ENCODE results near the gene RGS17.
"Not testable (repeated sequence)": the region's sequence is repeated elsewhere in the genome, so short reads cannot be mapped to it uniquely, and the experiment has no call there.

Gene RGS17

GRCh38 chr6:152981989-152982903 lies 148.8 kb downstream of the RGS17 start:
- DNase-seq: peak; percentile 15

GRCh38 chr6:152981219-152981618 lies 149.9 kb downstream of the RGS17 start:
- no peak for DNase-seq

GRCh38 chr6:152980656-152981055 lies 150.4 kb downstream of the RGS17 start:
- no peak for DNase-seq

GRCh38 chr6:152979116-152979515 lies 152.0 kb downstream of the RGS17 start:
- DNase-seq: no peak

GRCh38 chr6:152978058-152978457 lies 153.0 kb downstream of the RGS17 start:
- DNase-seq: no peak

- DNase-seq: no peak
These were observed 153.5 kb downstream of the RGS17 start for GRCh38 chr6:152977556-152977955.

- no peak for DNase-seq
These were observed 154.3 kb downstream of the RGS17 start for GRCh38 chr6:152976749-152977148.

GRCh38 chr6:152975204-152975915 lies 155.7 kb downstream of the RGS17 start:
- DNase-seq: no peak

GRCh38 chr6:152973916-152974315 lies 157.2 kb downstream of the RGS17 start:
- DNase-seq: no peak

- DNase-seq: no peak
These were observed 161.2 kb downstream of the RGS17 start for GRCh38 chr6:152969688-152970418.

GRCh38 chr6:152966168-152966894 lies 164.8 kb downstream of the RGS17 start:
- DNase-seq: not testable (repeated sequence)

- no peak for DNase-seq
These were observed 171.7 kb downstream of the RGS17 start for GRCh38 chr6:152959333-152959732.

- no peak for DNase-seq
These were observed 173.3 kb downstream of the RGS17 start for GRCh38 chr6:152957796-152958195.

Measured in NCI-H1105 (cell line).